Measurements from ENCODE around the gene INSRR. TPM values are rescaled to one million over a fixed set of nuclear protein-coding genes. Genes with fewer than 3 reads are reported as not detected.

Gene INSRR
- under 1 TPM; 0.07 to 0.29 TPM for total RNA-seq

DNA sequence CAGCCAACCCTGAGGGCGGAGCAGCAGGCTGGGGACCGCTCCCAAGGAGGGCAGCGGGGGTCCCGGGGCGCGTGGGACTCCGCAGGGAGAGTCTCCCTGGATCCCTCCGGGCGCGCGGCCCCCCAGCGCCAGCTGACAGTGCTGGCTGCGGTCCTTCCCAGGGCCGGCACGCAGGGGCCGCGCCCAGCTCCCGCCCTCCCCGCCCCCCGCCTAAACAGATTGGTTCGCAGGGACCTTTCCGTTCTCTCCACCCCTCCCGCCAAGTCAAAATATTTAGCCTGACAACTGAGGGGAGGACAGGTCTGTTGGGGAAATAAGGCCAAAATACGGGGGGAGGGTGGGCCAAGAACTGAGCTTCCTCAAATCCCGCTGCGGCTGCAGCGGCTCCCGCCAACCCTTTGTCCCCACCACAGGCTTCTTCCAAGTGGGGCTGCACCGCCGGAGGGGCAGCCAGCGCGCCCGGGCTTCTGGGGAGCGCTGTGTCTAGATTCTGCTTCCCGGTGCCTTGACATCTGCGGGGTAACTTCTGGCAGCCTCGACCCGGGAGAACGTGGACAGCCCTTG is at the start of gene INSRR:
INSRR (minus strand) TSS at position 159 of the 564 bp plus-strand sequence. CDS start 496 bp downstream, outside the sequence.
- Mint-ChIP-seq H3K27ac (no peak within 1 kb of the TSS), H3K9me3 (no peaks in the 10 kb centered on the region), H3K36me3 (peaks cover 0 to 4% of the 10 kb centered on the region in 2 donors)
- ATAC-seq, result no peak
- DNase-seq (ENCODE audit: low spot score in 2 of 2), result no peak

DNA sequence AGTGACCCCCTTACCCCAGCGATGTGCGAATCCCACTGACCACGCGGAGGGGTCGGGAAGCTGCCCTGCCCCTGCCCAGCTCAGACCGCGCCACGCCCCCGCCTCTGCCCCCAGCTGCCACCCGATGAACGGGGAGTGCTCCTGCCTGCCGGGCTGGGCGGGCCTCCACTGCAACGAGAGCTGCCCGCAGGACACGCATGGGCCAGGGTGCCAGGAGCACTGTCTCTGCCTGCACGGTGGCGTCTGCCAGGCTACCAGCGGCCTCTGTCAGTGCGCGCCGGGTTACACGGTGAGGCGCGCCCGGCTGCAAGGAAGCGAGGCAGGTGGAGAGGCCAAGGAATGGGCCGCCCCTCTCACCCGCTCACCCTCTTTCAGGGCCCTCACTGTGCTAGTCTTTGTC is 49.6 kb upstream of the INSRR start:
- DNase-seq (ENCODE audit: low spot score in 2 of 2) (no peak), ATAC-seq (no peak)
- no peaks in the 10 kb centered on the region for H3K36me3 Mint-ChIP-seq
- H3K9me3 Mint-ChIP-seq, result no peaks in the 10 kb centered on the region
- no peak overlapping the region for H3K27ac Mint-ChIP-seq

DNA sequence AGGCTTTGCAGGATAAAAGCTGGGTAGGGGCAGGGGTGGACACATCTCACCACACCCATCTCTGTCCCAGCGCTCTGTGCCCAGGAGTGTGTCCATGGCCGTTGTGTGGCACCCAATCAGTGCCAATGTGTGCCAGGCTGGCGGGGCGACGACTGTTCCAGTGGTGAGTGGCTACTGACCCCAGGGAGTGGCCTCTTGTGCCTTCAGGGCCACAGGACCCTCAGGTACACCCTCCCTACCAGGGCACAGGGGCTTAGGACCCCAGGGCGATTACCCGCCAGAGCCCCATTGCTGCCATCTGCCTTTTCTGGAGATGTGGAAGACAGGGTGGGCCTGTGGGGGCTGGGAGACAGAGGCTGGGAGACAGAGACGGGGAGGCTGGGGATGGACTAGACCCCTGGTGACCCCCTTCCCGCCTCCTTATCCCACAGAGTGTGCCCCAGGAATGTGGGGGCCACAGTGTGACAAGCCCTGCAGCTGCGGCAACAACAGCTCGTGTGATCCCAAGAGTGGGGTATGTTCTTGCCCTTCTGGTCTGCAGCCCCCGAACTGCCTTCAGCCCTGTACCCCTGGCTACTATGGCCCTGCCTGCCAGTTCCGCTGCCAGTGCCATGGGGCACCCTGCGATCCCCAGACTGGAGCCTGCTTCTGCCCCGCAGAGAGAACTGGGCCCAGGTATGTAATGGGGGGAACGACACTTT is 47.4 kb upstream of the INSRR start:
- no peaks in the 10 kb centered on the region for H3K9me3 Mint-ChIP-seq
- H3K27ac Mint-ChIP-seq, result no peak overlapping the region
- ATAC-seq, result no peak

DNA sequence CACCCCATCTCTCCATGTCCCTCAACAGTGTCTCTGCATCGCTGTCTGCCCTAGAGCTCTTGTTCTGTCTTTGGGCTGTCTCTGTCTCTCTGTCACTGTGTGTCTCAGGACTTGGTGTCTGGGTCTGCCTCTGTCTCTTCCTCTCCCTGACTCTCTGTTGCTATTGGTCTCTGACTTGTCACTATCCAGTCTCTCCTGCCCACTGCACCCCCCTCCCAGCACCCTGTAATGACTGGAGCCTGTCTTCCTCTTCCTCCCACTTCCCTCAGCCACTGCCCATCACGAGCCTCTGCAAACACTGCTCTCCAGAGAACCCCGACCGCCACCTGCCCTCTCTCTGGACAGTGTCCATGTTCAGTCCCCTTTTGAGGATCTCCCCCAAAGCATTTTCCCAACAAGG is 46.7 kb upstream of the INSRR start:
- H3K36me3 Mint-ChIP-seq, result no peaks in the 10 kb centered on the region
- no peaks in the 10 kb centered on the region for H3K9me3 Mint-ChIP-seq
- DNase-seq (ENCODE audit: low spot score in 2 of 2) (no peak), ATAC-seq (no peak)
- H3K27ac Mint-ChIP-seq, result peak overlapping the region in 1 of 2 donors; percentile 40

More for the DNA sequence above, 47.4 kb upstream of the INSRR start:
- no peaks in the 10 kb centered on the region for H3K36me3 Mint-ChIP-seq
- no peak for DNase-seq (ENCODE audit: low spot score in 2 of 2)

DNA sequence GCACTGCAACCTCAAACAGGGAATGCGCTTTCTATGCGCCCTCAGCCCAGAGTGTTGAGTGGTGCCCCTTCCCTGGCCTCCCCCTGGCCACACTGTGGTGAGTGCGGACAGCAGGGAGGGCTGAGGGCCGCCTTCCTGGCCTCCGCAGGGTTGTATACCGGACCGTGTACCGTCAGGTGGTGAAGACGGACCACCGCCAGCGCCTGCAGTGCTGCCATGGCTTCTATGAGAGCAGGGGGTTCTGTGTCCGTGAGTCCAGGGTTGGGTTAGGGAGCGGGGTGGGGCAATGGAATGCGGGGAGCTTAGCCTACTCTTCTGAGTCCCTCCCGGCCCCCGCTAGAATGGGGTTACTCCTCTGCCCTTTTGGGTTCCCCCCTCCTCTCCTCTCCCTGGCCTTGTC is 46.3 kb upstream of the INSRR start:
- DNase-seq (ENCODE audit: low spot score in 2 of 2) (no peak), ATAC-seq (no peak)
- H3K27ac Mint-ChIP-seq, result no peak overlapping the region
- H3K36me3 Mint-ChIP-seq, result no peaks in the 10 kb centered on the region
- no peaks in the 10 kb centered on the region for H3K9me3 Mint-ChIP-seq

DNA sequence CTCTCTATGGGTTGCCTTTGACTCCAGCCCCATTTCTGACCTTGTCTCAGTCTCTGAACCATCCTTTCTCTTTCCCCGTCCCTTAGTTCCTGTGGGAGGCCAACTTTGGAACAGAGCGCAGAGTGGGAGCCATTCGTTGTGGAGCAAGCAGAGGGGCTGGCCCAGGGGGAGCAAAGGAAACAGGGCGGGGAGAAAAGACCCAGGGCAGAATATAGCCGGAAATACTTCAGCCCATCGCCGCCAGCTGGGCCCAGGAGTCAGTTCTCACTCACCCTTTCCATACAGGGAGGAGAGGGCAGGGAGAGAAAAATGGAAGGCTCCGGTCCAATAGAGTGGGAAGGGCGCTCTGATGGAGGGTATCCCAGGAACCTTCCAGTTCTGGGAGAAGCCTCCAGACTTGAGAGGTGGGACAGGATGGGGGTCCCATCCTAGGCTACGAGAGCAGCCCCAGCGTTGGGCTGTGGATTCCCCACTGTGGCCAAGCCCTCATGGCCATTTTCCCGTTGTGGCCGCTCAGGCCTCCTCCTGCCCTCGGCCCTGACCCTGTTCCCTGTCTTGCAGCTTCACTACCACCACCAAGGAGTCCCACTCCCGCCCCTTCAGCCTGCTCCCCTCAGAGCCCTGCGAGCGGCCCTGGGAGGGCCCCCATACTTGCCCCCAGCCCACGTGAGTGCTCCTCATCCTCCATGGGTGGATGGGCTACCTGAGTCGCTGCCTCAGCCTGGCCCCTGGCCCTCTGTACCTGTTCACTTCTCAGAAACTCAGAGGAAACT is 45.5 kb upstream of the INSRR start:
- Mint-ChIP-seq H3K9me3 (no peaks in the 10 kb centered on the region), H3K27ac (no peak overlapping the region)

DNA sequence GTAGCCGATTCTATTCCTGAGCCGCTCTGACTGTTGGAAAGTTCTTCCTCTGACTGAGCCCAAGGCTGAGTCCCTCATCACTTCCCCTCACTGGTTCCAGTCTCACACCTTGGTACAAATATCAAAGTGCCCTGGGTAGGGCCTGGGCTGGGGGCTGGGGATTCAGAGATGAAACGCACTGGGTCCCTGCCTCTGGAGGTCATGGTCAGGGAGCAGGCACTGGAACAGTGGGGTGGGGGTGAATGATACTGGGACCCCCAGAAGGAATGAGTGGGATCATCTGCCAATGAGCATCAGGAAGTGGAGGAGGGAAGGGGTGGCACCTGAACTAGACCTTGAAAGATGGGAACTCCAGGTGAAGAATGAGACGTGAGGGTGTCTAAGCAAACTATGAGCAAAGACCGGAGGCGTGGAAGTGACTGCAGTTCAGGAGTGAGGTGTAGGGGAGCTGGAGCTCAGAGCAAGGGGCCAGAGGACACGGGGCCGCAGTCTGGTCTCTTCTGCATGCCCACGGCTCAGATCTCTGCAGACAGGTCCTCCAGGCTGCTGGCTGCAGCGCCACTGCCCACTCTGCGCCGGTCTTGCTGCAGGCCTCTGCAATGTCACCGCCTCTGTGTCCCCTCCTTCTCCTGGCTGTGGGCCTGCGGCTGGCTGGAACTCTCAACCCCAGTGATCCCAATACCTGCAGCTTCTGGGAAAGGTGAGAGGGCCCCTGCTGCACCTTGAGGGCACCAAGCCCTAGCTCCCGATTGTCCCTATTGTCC is 44.6 kb upstream of the INSRR start:
- Mint-ChIP-seq H3K36me3 (no peaks in the 10 kb centered on the region), H3K9me3 (no peaks in the 10 kb centered on the region), H3K27ac (no peak overlapping the region)
- ATAC-seq (no peak), DNase-seq (ENCODE audit: low spot score in 2 of 2) (no peak)

More for the DNA sequence above, 45.5 kb upstream of the INSRR start:
- ATAC-seq (no peak), DNase-seq (ENCODE audit: low spot score in 2 of 2) (no peak)
- H3K36me3 Mint-ChIP-seq, result no peaks in the 10 kb centered on the region

DNA sequence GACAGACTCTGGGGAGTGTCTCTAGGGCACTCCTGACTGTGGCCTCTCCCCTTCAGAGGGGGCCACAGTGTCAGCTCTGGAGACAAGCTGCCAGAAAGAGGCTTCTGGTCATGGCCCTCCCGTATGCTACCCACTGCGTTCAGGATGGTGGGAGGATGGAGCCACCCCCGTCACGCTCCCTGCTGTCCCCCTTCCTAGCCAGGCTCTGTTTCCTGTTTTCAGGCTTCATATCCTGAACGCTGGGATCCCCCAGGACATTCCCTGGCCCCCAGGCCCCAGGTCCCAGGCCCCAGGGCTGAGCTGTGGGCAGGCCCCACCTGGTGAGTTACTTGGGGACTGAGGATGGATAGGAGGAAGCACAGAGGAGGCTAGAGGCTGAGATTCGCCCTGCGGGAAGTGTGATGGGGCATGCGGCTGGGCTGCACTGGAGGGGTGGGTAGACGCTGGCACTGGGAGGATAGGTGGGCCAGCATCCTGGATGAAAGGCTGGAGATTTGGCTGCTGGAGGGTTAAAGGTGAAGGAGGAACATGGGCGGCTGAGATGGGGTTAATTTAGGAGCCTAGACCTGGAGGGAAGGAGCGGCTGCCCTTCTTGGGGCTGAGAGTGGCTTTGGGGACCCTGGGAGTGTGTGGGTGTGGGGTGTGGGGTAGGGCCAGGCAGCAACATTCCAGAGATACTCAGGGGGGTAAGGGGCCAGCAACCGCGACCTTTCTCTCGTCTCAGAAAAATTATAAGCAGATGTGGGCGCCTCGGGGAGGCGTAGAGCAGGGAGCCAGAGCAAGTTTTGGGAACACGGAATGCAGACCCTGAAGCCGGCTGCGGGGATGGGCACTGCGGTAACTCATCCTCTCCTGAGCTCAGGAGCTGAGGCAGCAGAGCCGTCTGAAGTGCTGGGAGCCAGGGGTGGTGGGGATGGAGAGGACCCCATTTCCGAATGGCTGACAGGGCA is 43.3 kb upstream of the INSRR start:
- Mint-ChIP-seq H3K9me3 (no peaks in the 10 kb centered on the region), H3K27ac (peak overlapping the region; percentile 10 to 61), H3K36me3 (no peaks in the 10 kb centered on the region)
- ATAC-seq, result peak in 1 of 2 donors; percentile 23
- no peak for DNase-seq (ENCODE audit: low spot score in 2 of 2)

DNA sequence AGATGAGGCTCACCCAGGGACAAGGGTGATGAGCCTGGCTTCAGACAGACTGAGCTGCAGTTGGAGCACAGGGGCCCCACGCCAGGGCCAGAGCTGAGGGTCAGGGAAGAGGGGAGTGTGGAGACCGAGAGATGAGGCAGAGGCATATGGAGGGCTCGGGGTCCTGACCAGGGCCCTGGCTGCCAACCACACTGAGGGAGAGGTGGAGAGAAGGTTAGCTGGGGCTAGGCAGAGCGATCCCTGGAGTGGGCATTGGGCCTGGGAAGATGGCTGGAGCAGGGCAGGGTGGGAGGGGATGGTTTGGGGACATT is 42.6 kb upstream of the INSRR start:
- ATAC-seq (no peak), DNase-seq (ENCODE audit: low spot score in 2 of 2) (no peak)
- no peaks in the 10 kb centered on the region for H3K9me3 Mint-ChIP-seq
- no peak overlapping the region for H3K27ac Mint-ChIP-seq
- no peaks in the 10 kb centered on the region for H3K36me3 Mint-ChIP-seq

DNA sequence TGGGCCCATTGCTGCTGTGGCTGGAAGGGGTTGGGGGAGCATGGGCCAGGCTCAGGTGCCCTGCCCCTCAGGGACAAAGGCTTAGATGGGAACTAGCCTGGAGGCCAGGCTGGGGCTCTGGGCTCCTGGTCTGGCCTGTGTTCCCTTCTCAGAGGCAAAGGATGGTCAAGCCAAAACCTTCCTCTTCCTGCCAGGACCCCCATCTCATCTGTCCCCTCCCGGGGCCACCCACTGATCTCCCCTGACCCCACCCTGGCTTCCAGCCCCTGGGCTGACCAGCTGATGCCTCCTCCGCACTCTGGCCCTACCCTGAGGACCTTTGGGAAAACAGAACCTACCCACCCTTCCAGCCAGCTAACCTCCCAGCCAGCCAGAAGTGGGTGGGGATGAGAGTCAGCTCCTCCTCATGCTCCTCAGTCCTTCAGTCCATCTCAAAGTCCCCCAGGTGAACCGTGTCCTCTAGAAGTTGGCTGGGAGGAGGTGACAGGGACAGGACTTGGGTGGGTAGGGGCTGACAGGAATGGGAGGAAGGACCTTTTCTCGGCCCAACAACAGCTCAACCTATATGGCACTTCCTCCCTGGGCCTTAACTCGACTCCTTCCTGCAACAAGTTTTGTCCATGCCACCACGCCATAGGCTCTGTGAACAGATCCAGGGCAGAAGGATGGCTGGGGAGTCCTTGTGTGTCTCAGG is 42.1 kb upstream of the INSRR start:
- DNase-seq (ENCODE audit: low spot score in 2 of 2) (no peak), ATAC-seq (no peak)
- Mint-ChIP-seq H3K9me3 (no peaks in the 10 kb centered on the region), H3K27ac (no peak overlapping the region), H3K36me3 (no peaks in the 10 kb centered on the region)

DNA sequence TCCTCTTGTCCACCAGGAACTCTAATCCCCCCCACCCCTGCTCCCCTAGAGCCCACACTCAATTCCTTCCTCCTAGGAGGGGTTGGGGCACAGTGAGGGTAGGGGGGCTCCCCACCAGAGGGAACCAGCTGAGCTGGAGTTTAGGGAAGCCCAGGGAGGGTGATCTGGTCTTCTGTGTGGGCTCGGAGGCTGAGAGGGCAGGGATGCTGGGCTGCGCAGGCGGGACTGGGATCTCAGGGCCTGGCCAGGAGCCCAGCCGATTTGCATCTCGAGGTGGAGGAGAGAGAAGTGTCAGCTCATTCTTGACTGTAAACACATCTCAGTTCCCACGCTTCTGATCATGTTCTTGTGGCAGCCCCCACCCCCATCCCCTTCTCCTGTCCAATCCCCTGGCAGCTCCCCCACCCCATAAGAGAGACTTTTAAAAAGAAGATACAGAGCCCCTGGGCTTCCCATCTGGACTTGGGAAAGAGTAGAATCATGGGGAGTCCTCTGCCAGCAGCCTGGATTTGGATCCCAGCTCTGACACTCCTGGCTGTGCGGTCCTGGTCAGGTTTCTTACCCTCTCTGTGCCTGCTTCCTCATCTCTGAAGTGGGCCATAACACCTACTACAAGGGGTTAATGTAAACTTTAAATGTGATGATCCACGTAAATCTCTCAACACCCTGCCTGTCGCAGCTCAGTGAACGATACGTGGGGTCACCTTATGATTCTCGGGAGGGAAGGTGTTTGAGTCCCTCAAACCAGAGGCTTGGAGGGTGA is 41.2 kb upstream of the INSRR start:
- no peak overlapping the region for H3K27ac Mint-ChIP-seq
- ATAC-seq, result no peak
- DNase-seq (ENCODE audit: low spot score in 2 of 2), result no peak
- H3K36me3 Mint-ChIP-seq, result no peaks in the 10 kb centered on the region
- no peaks in the 10 kb centered on the region for H3K9me3 Mint-ChIP-seq

DNA sequence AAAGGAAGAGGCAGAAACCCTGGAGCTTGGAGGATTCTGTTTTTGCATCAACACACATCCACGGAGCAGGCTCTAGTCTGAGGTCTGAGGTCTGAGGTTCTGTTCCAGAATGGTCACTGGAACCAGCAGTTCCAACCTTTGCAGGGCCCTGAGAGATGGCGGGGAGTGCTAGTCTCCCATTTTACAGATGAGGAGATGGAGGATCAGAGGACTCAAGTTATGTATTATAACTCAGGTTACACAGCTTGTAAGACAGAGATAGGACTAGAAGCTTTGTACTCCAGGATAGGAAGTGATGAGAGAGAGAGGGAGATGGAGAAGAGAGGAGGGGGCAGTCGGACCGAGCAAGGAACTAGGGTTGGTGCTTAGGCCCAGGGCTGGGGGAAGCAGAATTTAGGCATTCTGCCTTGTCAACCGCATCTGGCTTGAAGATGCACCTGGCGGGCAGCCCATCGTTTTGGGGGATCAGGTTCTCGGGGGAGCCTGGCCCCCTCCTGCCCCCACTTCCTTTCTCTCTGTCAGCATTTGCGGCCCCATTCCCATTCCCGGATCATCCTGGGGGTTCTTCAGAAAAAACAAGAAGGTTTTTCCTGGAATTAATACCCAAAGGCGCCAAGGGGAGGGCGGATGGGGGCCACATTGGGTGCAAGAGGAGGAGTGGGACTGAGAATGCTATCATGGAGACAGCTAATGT is 40.2 kb upstream of the INSRR start:
- DNase-seq (ENCODE audit: low spot score in 2 of 2) (no peak), ATAC-seq (no peak)
- Mint-ChIP-seq H3K27ac (no peak overlapping the region), H3K9me3 (no peaks in the 10 kb centered on the region), H3K36me3 (no peaks in the 10 kb centered on the region)

DNA sequence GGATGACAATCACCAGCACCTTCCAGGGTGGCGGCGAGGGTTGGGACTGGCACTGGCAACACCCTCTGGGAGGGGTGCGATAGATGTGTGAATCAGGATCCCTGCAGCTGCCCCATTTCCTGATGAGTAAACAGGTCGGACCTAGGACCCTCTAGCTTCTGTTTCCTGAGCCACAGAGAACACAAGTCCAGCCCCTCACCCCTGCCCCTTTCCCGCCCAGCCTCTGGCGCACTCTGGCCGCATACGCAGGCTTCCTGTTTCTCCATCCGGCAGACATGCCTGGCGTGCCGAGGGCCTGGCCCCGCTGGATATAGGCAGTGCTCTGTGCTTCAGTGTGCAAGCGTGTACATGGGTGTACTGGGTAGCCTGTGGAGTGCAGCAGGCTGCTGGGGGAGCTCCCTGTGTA is 39.2 kb upstream of the INSRR start:
- H3K36me3 Mint-ChIP-seq, result no peaks in the 10 kb centered on the region
- H3K9me3 Mint-ChIP-seq, result no peaks in the 10 kb centered on the region
- H3K27ac Mint-ChIP-seq, result no peak overlapping the region
- peak in 1 of 2 donors; percentile 44 for ATAC-seq
- no peak for DNase-seq (ENCODE audit: low spot score in 2 of 2)

DNA sequence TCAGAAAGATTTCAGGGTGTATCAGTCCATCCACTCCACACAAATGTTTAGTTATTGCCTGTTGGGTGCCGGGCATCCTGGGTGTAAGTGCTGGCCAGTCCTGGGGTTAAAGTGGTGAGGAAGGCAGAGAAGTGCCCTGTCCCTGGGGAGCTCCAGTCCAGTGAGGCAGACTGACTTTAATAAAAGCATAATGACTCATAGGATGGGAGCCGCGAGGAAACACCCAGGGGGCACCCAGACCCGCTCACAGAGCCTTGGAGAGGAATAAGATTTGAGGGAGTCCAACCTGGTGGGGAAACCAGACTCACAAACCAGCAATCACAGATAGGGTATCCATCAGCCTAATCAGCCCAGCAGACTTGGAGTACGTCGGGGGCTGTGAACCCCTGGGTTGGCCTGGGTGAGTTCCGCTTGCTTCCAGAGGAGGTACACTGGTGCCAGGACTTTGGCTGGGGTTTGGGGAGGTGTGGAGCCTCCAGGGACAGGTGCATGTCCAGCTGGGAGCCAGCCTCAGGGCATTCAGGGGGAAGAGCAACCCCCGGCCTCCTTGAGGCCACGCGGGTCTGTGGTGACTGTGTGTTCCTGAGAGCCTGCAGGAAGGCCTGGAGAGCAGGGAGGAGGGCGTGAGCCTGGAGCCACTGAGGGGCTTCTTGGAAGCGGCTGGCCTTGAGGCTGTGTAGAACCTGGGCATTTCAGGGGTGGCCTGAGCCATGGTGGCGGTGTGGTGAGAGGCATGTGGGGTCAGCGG is 38.3 kb upstream of the INSRR start:
- no peaks in the 10 kb centered on the region for H3K36me3 Mint-ChIP-seq
- H3K27ac Mint-ChIP-seq, result no peak overlapping the region

More for the DNA sequence above, 38.3 kb upstream of the INSRR start:
- no peak for ATAC-seq
- no peaks in the 10 kb centered on the region for H3K9me3 Mint-ChIP-seq
- DNase-seq (ENCODE audit: low spot score in 2 of 2), result no peak
